Neural cell (in vitro differentiated cells): ENCODE measurements around the gene PCIF1.

ENCODE experiments used
- EP300 ChIP-seq: fragments of 450-650 bp; conservative IDR thresholded peaks from 2 replicates; pipeline ENCODE4 v1.6.1; 2014; ENCODE audit warnings: antibody characterized with exemption, mild to moderate bottlenecking, moderate library complexity; ENCODE audit not compliant: poor library complexity, severe bottlenecking
- EZH2 ChIP-seq: fragments of 200-600, 300-800 bp; shearing (Covaris generic), sonication (generic); IDR thresholded peaks from 2 replicates; pipeline ENCODE4 v1.6.1; 2014; ENCODE audit warnings: antibody characterized with exemption, low read length, borderline replicate concordance, mild to moderate bottlenecking; ENCODE audit not compliant: insufficient read depth, poor library complexity, severe bottlenecking
- TAF1 ChIP-seq: IDR thresholded peaks from 2 replicates; pipeline ENCODE4 v1.6.1; 2012; ENCODE audit warnings: low read depth
- TF ChIP-seq, protein P1 (sequence below): fragments of 450-650 bp; IDR thresholded peaks from 2 replicates; pipeline ENCODE4 v1.5.1; 2014; ENCODE audit warnings: antibody characterized with exemption, mild to moderate bottlenecking, moderate library complexity; ENCODE audit not compliant: poor library complexity, severe bottlenecking
- TF ChIP-seq, protein P2 (sequence below): IDR thresholded peaks from 2 replicates; pipeline ENCODE4 v1.6.1; 2012; ENCODE audit warnings: borderline replicate concordance

DNA sequence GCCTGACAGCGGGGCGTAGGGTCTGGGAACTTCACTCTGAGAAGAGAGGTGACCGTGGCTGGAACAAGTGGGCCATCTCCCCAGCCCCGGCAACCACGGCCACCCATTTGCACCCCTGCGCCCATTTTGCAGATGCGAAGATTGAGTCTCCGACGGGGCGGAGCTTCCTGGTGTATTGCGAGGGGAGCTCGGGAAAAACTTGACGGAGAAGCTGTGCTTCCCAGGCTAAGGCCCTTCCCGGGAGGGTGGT, 36.9 kb downstream of the PCIF1 start:
- TF ChIP-seq, protein P1, sequence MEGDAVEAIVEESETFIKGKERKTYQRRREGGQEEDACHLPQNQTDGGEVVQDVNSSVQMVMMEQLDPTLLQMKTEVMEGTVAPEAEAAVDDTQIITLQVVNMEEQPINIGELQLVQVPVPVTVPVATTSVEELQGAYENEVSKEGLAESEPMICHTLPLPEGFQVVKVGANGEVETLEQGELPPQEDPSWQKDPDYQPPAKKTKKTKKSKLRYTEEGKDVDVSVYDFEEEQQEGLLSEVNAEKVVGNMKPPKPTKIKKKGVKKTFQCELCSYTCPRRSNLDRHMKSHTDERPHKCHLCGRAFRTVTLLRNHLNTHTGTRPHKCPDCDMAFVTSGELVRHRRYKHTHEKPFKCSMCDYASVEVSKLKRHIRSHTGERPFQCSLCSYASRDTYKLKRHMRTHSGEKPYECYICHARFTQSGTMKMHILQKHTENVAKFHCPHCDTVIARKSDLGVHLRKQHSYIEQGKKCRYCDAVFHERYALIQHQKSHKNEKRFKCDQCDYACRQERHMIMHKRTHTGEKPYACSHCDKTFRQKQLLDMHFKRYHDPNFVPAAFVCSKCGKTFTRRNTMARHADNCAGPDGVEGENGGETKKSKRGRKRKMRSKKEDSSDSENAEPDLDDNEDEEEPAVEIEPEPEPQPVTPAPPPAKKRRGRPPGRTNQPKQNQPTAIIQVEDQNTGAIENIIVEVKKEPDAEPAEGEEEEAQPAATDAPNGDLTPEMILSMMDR: no peak
- no peak for TF ChIP-seq TAF1
- TF ChIP-seq, protein P2, sequence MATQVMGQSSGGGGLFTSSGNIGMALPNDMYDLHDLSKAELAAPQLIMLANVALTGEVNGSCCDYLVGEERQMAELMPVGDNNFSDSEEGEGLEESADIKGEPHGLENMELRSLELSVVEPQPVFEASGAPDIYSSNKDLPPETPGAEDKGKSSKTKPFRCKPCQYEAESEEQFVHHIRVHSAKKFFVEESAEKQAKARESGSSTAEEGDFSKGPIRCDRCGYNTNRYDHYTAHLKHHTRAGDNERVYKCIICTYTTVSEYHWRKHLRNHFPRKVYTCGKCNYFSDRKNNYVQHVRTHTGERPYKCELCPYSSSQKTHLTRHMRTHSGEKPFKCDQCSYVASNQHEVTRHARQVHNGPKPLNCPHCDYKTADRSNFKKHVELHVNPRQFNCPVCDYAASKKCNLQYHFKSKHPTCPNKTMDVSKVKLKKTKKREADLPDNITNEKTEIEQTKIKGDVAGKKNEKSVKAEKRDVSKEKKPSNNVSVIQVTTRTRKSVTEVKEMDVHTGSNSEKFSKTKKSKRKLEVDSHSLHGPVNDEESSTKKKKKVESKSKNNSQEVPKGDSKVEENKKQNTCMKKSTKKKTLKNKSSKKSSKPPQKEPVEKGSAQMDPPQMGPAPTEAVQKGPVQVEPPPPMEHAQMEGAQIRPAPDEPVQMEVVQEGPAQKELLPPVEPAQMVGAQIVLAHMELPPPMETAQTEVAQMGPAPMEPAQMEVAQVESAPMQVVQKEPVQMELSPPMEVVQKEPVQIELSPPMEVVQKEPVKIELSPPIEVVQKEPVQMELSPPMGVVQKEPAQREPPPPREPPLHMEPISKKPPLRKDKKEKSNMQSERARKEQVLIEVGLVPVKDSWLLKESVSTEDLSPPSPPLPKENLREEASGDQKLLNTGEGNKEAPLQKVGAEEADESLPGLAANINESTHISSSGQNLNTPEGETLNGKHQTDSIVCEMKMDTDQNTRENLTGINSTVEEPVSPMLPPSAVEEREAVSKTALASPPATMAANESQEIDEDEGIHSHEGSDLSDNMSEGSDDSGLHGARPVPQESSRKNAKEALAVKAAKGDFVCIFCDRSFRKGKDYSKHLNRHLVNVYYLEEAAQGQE: no peak
- no peak for TF ChIP-seq EZH2
- no peak for TF ChIP-seq EP300
